K562 (cell line): Measurements from ENCODE around the gene CFD. TPM values are rescaled to one million over a fixed set of nuclear protein-coding genes. Genes with fewer than 3 reads are reported as not detected.

Experiments used
- BHLHE40 ChIP-seq: IDR thresholded peaks from 2 replicates; pipeline ENCODE4 v1.6.1; 2011; ENCODE audit warnings: low read length, improper control_type of control experiment
- CUX1 ChIP-seq: fragments of 200-800 bp; sonication (Bioruptor generic); IDR thresholded peaks from 2 replicates; pipeline ENCODE4 v1.6.1; 2016; ENCODE audit warnings: missing genetic modification characterization, missing compliant biosample characterization
- CXXC5 ChIP-seq: fragments of 250-450 bp; sonication (Bioruptor Pico); IDR thresholded peaks from 2 replicates; pipeline ENCODE4 v1.8.0; 2022; ENCODE audit warnings: inconsistent platforms, mild to moderate bottlenecking, moderate library complexity
- FOXP1 ChIP-seq: sonication (generic); formaldehyde crosslinking; IDR thresholded peaks from 2 replicates; pipeline ENCODE4 v1.8.0; 2022; ENCODE audit warnings: mild to moderate bottlenecking, missing genetic modification reagents
- L3MBTL2 ChIP-seq: fragments of 450-650 bp; IDR thresholded peaks from 2 replicates; pipeline ENCODE4 v1.6.1; 2016; ENCODE audit warnings: mild to moderate bottlenecking, moderate library complexity
- MAFG ChIP-seq: fragments of 450-650 bp; conservative IDR thresholded peaks from 2 replicates; pipeline ENCODE4 v1.6.1; 2016; ENCODE audit warnings: missing genetic modification characterization, missing compliant biosample characterization
- MITF ChIP-seq: IDR thresholded peaks from 2 replicates; pipeline ENCODE4 v1.6.1; 2014; ENCODE audit warnings: antibody characterized with exemption
- MXI1 ChIP-seq: IDR thresholded peaks from 2 replicates; pipeline ENCODE4 v1.6.1; 2011; ENCODE audit warnings: low read depth, mild to moderate bottlenecking, improper control_type of control experiment, low read length
- PRPF4 ChIP-seq: fragments of 200-400 bp; formaldehyde crosslinking; IDR thresholded peaks from one replicate; pipeline ENCODE4 v1.6.1; 2017; ENCODE audit warnings: low read length, low read depth, mild to moderate bottlenecking; ENCODE audit not compliant: insufficient read depth, poor library complexity, severe bottlenecking
- RFX7 ChIP-seq: fragments of 250-450 bp; sonication (Bioruptor Pico); IDR thresholded peaks from 2 replicates; pipeline ENCODE4 v1.5.1; 2021; ENCODE audit warnings: mild to moderate bottlenecking
- SMAD3 ChIP-seq: fragments of 450-650 bp; formaldehyde crosslinking; conservative IDR thresholded peaks from 2 replicates; pipeline ENCODE4 v1.4.0; 2020; ENCODE audit warnings: mild to moderate bottlenecking
- STAT5A ChIP-seq: IDR thresholded peaks from 2 replicates; pipeline ENCODE4 v1.6.1; 2012; ENCODE audit warnings: low read length, inconsistent platforms, borderline replicate concordance
- ZNF253 ChIP-seq: fragments of 250-450 bp; sonication (Bioruptor Pico); conservative IDR thresholded peaks from 2 replicates; pipeline ENCODE4 v1.6.1; 2021; ENCODE audit warnings: mild to moderate bottlenecking
- ZNF518B ChIP-seq: fragments of 250-450 bp; sonication (Bioruptor Pico); IDR thresholded peaks from 2 replicates; pipeline ENCODE4 v1.5.0; 2021; ENCODE audit warnings: mild to moderate bottlenecking, moderate library complexity
- ZNF766 ChIP-seq: fragments of 200-800 bp; sonication (Bioruptor generic); conservative IDR thresholded peaks from 2 replicates; pipeline ENCODE4 v1.6.1; 2016; ENCODE audit warnings: missing genetic modification characterization, missing compliant biosample characterization
- polyA plus RNA-seq, 8 experiments: library from polyadenylated mRNA; depleted of rRNA in 4 of 8; stranded (reverse) in 5 of 8; unstranded in 3 of 8; fragments of >200 nt; fragmentation: Nextera tagmentation in 2 of 8; fragmentation: Illumina TruSeq in 1 of 8; extraction: Ambion mirVana in 2 of 8; extraction: Trizol in 1 of 8; gene quantifications; 2 replicates each; pipeline versions ENCODE4 v1.2.1 to v1.2.3, GENCODE V29; 2011 to 2014; ENCODE audit warnings: inconsistent platforms in 1 of 8, missing spikeins in 1 of 8
- total RNA-seq, 7 experiments: library from RNA; depleted of rRNA in 6 of 7; stranded (reverse); fragments of >200 nt in 6 of 7; fragmentation: Illumina TruSeq in 2 of 7; extraction: Trizol in 2 of 7; gene quantifications; 2 replicates each; pipeline versions ENCODE4 v1.2.1 to v1.2.3, GENCODE V29; 2011 to 2021; ENCODE audit warnings: low replicate concordance in 1 of 7

Gene CFD
- total and polyA plus RNA-seq, 9 of the 15 experiments (the other 6 are each of a cell fraction or from before 2014, with no cell fraction given), result 0.52 to 59.4 (median 7.6) TPM

- no peak for TF ChIP-seq CUX1 (CRISPR knock-in tag)
- TF ChIP-seq PRPF4, result no peak
- no peak for TF ChIP-seq RFX7 (CRISPR knock-in tag)
- no peak; the same call in 1 of the 2 replicates for TF ChIP-seq FOXP1
- TF ChIP-seq ZNF253, result no peak
- no peak for TF ChIP-seq ZNF518B (CRISPR knock-in tag)
- TF ChIP-seq BHLHE40, result 0 out of 2 replicates have a peak, but pooled peaks have one; percentile 16
- no peak for TF ChIP-seq STAT5A
- TF ChIP-seq CXXC5 (CRISPR knock-in tag), result peak; percentile 55
- TF ChIP-seq MITF, result no peak
- TF ChIP-seq ZNF766 (CRISPR knock-in tag), result no peak
- TF ChIP-seq SMAD3 (CRISPR knock-in tag), result no peak
- TF ChIP-seq MAFG (tag), result no peak
- TF ChIP-seq MXI1, result no peak
- TF ChIP-seq L3MBTL2, result peak; percentile 97
Observed at GRCh38 chr19:843180-843835, 16.2 kb upstream of the CFD start (continued).
